HG03108 (cell line): ENCODE measurements around the gene FDXR.
"Not testable (repeated sequence)": the region's sequence is repeated elsewhere in the genome, so short reads cannot be mapped to it uniquely, and the experiment has no call there.

Experiments
- ATAC-seq: cut with Tn5 transposase; IDR thresholded peaks from one replicate; pipeline ENCODE4 v1.9.1; 2021; ENCODE audit warnings: moderate library complexity; ENCODE audit not compliant: unreplicated experiment

The FDXR gene

GRCh38 chr17:74872313-74873036 lies at the start of gene FDXR:
FDXR (minus strand) TSS chr17:74872994; CDS start chr17:74872944, 50 bp downstream.
- peak; percentile 13 for ATAC-seq

GRCh38 chr17:74922172-74922571 lies 49.4 kb upstream of the FDXR start:
- no peak for ATAC-seq

GRCh38 chr17:74921769-74922168 lies 49.0 kb upstream of the FDXR start:
- ATAC-seq: no peak

GRCh38 chr17:74921026-74921681 lies 48.4 kb upstream of the FDXR start:
- ATAC-seq: no peak

- no peak for ATAC-seq
These were observed 47.8 kb upstream of the FDXR start for GRCh38 chr17:74920642-74921025.

- ATAC-seq: no peak
These were observed 47.5 kb upstream of the FDXR start for GRCh38 chr17:74920306-74920620.

GRCh38 chr17:74919440-74920305 lies 46.9 kb upstream of the FDXR start:
- no peak for ATAC-seq

GRCh38 chr17:74918906-74919305 lies 46.1 kb upstream of the FDXR start:
- no peak for ATAC-seq

- ATAC-seq: no peak
These were observed 44.6 kb upstream of the FDXR start for GRCh38 chr17:74917430-74917829.

- ATAC-seq: no peak
These were observed 44.0 kb upstream of the FDXR start for GRCh38 chr17:74916851-74917199.

GRCh38 chr17:74916136-74916850 lies 43.5 kb upstream of the FDXR start:
- no peak for ATAC-seq

- not testable (repeated sequence) for ATAC-seq
These were observed 38.6 kb upstream of the FDXR start for GRCh38 chr17:74911423-74911822.

- not testable (repeated sequence) for ATAC-seq
These were observed 36.3 kb upstream of the FDXR start for GRCh38 chr17:74909097-74909496.

- ATAC-seq: no peak
These were observed 34.2 kb upstream of the FDXR start for GRCh38 chr17:74907012-74907411.

- ATAC-seq: not testable (repeated sequence)
These were observed 33.5 kb upstream of the FDXR start for GRCh38 chr17:74906214-74906793.

GRCh38 chr17:74904687-74905409 lies 32.1 kb upstream of the FDXR start:
- ATAC-seq: no peak

- ATAC-seq: no peak
These were observed 30.9 kb upstream of the FDXR start for GRCh38 chr17:74903671-74904070.

GRCh38 chr17:74903034-74903433 lies 30.2 kb upstream of the FDXR start:
- ATAC-seq: no peak

GRCh38 chr17:74901353-74902135 lies 28.8 kb upstream of the FDXR start:
- no peak for ATAC-seq
